ENCODE measurements around the gene KRTAP5-7.
"Not testable (repeated sequence)": the region's sequence is repeated elsewhere in the genome, so short reads cannot be mapped to it uniquely, and the experiment has no call there.

The KRTAP5-7 gene

DNA sequence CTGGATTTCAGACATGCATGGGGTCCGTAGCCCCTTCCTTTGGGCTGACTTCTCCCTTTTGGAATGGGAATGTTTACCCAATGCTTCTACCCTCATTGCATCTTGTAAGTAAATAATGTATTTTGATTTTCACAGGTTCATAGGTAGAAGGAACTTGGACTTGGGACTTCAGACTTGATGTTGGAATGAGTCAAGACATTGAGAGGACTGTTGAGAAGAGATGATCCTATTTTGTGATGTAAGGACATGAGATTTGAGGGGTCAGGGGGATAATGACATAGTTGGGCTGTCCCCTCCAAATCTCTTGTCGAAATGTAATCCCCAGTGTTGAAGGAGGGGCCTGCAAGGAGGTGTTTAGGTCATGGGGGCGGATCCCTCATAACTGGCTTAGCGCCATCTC lies 37.4 kb downstream of the KRTAP5-7 start:
- no peak for DNase-seq

DNA sequence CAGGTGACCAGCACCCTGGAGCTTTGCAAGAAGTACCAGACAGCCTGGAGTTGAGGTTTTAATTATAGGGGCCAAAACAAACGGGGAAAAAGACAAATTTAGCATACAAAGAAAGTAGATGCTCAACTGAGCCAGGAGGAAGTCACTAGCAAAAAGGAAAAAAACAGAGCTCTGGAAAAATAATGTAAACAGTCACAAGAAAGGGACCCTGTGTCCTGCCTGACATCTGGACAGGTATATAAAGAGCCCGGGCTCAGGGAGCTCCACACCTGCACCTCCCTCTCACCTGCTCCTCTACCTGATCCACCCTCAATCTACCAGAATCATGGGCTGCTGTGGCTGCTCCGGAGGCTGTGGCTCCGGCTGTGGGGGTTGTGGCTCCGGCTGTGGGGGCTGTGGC lies 38.2 kb downstream of the KRTAP5-7 start, which contains the start of gene KRTAP5-10:
TSS of gene KRTAP5-10 (plus strand) at position 301 of the 400 bp plus-strand sequence. CDS start at position 326, 25 bp downstream.
- no peak for DNase-seq

GRCh38 chr11:71566081-71566620 lies 39.1 kb downstream of the KRTAP5-7 start:
- no peak for DNase-seq

GRCh38 chr11:71566626-71567599 lies 39.8 kb downstream of the KRTAP5-7 start:
- DNase-seq = not testable (repeated sequence)

DNA sequence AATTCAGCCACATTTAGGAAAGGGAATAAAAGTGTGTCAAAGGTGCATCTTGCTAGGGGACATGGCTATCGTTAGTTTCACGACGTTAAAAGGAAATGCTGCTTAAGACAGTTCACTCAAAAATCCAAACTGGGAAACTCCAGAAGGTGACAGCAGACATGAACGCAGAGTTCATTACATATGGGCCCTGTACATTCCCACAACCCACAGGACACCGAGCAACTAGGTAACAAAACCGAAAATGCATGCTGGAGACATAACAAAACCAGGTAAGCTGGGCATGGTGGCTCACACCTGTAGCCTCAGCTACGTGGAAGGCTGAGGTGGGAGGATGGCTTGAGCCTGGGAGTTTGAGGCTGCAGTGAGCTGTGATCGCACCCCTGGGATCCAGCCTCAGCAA lies 40.6 kb downstream of the KRTAP5-7 start:
- not testable (repeated sequence) for DNase-seq

- no peak for DNase-seq
These were observed 41.8 kb downstream of the KRTAP5-7 start for GRCh38 chr11:71568704-71569349.

- DNase-seq = not testable (repeated sequence)
These were observed 44.2 kb downstream of the KRTAP5-7 start for GRCh38 chr11:71571101-71571850.

DNA sequence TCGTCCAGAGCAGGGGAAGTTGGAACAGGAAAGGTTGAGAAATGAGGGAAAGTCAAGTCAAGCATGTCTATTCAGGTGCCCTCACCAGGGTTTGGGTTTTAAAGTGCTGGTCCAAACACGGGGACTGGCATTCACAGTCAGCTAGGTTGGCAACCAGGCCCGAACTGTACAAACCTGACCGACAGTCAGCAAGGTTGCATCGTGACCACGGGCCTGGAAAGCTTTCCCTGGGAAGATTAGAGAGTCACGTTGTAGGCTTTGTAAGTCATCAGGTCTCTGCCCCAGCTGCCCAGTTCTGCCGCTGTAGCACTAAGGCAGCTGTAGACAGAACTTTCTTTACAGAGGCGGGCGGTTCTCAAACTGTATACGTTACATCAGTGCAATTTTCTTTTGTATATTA lies 45.7 kb downstream of the KRTAP5-7 start:
- no peak for DNase-seq

DNA sequence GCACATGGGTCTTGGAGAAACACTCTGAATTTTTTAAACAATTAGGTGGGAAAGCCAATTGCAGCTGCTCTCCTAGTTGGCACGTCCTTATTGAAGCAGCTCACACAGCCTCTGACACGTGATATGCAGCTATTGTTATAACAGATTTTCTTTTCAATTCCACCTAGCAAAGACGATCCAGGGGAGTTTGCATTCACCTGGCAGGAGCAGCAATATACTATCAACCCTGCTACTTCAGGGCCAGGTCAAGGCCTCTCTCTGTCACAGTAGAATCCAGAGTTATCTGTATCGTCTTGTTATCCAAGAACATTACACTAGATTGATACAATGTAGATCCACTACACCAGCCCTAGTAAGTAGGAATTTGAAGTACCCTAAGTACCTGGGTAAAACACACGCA lies 47.4 kb downstream of the KRTAP5-7 start:
- no peak for DNase-seq

DNA sequence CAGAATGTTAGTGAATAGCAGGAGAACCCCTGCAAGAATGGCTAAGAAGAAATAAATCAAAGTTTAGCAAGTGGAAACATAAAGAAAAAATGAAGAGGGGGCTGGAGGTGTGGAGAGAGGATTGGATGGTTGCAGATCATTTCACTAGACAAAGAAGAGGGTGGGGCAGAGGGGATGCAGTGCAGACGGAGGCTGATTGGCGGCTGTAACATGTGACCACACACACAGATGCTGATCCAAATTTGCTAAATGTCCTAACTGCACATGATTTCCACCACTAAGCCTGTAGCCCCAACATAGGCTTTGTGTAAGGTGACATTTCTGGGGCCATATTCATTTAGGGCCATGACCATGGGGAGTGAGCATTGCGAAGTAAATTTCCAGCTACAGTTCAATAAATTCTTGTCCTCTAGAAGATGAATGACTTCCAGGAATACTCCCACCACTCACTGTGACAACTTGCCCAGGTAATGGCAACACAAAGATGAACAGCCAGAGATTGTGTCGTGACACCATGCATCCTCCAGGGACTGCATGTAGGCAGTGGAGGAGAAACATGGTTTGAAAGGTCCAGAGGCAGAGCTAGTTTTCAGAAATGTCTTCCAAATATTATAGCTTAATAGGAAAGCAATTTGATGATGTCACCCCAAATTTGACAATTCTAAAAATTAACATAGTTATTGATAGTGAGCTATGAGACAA lies 48.8 kb downstream of the KRTAP5-7 start:
- DNase-seq = no peak

- DNase-seq = not testable (repeated sequence)
These were observed 49.8 kb downstream of the KRTAP5-7 start for GRCh38 chr11:71576688-71577465.

DNA sequence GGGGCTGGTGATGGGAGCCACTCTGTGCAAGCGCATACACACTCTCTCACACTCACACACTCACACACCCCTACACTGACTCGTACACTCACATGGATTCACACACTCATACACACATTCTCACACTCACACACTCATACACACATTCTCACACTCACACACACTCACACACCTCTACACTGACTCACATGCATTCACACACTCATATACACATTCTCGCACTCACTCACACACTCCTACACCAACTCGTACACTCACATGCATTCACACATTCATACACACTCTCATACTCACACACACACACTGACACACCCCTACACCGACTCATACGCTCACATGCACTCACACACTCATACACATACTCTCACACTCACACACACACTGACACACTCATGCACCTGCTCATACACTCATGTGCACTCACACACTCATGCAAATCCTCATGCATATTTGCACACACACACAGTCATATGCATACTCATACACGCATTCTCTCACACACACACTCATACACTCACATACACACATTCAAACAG lies 50.5 kb downstream of the KRTAP5-7 start:
- DNase-seq = no peak
